Measurements from ENCODE around the gene UBE2E1.
"Not testable (repeated sequence)": the region's sequence is repeated elsewhere in the genome, so short reads cannot be mapped to it uniquely, and the experiment has no call there.

UBE2E1 gene

DNA sequence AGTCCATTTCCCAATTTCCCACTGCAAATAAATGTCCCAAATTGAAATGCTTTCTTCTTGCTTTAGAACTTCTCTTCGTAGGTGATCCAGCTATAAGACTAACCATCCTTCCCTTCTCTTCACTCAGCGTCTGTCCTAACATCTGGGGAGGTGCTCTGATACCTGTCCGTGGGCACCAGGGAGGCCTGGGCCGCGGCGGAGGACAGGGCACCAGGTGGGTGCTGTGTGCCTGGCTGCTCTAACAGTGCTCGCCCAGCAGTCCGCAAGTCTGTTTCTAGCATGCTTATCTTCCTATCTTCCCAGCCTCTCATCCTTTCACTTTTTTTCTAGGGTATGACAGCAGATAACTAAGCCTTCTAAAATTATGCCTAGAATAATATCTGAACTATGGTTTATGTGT is 73.7 kb downstream of the UBE2E1 start:
- TF ChIP-seq, protein P1, sequence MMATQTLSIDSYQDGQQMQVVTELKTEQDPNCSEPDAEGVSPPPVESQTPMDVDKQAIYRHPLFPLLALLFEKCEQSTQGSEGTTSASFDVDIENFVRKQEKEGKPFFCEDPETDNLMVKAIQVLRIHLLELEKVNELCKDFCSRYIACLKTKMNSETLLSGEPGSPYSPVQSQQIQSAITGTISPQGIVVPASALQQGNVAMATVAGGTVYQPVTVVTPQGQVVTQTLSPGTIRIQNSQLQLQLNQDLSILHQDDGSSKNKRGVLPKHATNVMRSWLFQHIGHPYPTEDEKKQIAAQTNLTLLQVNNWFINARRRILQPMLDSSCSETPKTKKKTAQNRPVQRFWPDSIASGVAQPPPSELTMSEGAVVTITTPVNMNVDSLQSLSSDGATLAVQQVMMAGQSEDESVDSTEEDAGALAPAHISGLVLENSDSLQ (IDR thresholded peaks at IDR 0.05), result no peak
- no peak for TF ChIP-seq SUZ12 (IDR thresholded peaks at IDR 0.05)
- no peak for TF ChIP-seq NFRKB (IDR thresholded peaks at IDR 0.05)
- TF ChIP-seq CTBP1 (IDR thresholded peaks at IDR 0.05; ENCODE audit: borderline replicate concordance), result no peak
- TF ChIP-seq L3MBTL2 (conservative IDR thresholded peaks at IDR 0.05), result no peak
- TF ChIP-seq ELF4 (IDR thresholded peaks at IDR 0.05), result no peak
- TF ChIP-seq TARDBP (IDR thresholded peaks at IDR 0.05), result no peak
- no peak for TF ChIP-seq LEF1 (IDR thresholded peaks at IDR 0.05; ENCODE audit: borderline replicate concordance)
- no peak for TF ChIP-seq HDGF (IDR thresholded peaks at IDR 0.05; ENCODE audit: borderline replicate concordance)
- TF ChIP-seq SP1 (IDR thresholded peaks at IDR 0.05), result no peak
- no peak for TF ChIP-seq ARNT (IDR thresholded peaks at IDR 0.05)
- TF ChIP-seq FOXA1 (IDR thresholded peaks at IDR 0.05), result no peak
- TF ChIP-seq ZNF384 (IDR thresholded peaks at IDR 0.05), result no peak
- no peak for TF ChIP-seq FOXM1 (IDR thresholded peaks at IDR 0.05; ENCODE audit: borderline replicate concordance)
- TF ChIP-seq FOXK2 (IDR thresholded peaks at IDR 0.05), result no peak
- no peak for TF ChIP-seq BHLHE40 (IDR thresholded peaks at IDR 0.05; ENCODE audit: borderline replicate concordance)
- ChIA-PET CTCF (no interaction called here), POLR2A (no interaction called here)
- no peak for DNase-seq (ENCODE audit: extremely low spot score)

GRCh38 chr3:23880703-23881339 is 75.1 kb downstream of the UBE2E1 start:
- CTCF ChIA-PET, result no interaction called here
- TF ChIP-seq CTBP1 (IDR thresholded peaks at IDR 0.05; ENCODE audit: borderline replicate concordance) (no peak), ZNF384 (IDR thresholded peaks at IDR 0.05) (no peak), FOXA1 (IDR thresholded peaks at IDR 0.05) (no peak), L3MBTL2 (conservative IDR thresholded peaks at IDR 0.05) (no peak), ARNT (IDR thresholded peaks at IDR 0.05) (no peak), NFRKB (IDR thresholded peaks at IDR 0.05) (no peak)
- POLR2A ChIA-PET, result interaction anchor here (0.6 kb wide), 1 partner anchor 496 kb away, joined by 3 read pairs; no protein-coding TSS in a partner anchor
- no peak for DNase-seq (ENCODE audit: extremely low spot score)

- POLR2A ChIA-PET; DNase-seq (ENCODE audit: extremely low spot score): not testable (repeated sequence)
- CTCF ChIA-PET, result interaction anchor here (0.7 kb wide), 1 partner anchor 41 kb away, joined by 3 read pairs; no protein-coding TSS in a partner anchor
These were observed 76.2 kb downstream of the UBE2E1 start for GRCh38 chr3:23881993-23882392.

DNA sequence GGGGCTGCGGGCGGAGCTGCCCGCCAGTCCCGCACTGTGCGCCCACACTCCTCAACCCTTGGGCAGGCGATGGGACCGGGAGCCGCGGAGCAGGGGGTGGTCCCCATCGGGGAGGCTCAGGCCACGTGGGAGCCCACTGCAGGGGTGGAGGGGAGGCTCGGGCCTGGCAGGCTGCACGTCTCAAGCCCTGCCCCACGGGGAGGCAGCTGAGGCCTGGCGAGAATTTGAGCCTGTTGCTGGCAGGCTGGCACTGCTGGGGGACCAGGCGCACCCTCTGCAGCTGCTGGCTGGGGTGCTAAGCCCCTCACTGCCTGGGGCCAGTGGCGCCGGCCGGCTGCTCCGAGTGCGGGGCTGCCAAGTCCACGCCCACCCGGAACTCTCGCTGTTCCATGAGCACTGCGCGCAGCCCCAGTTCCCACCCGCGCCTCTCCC is 76.7 kb downstream of the UBE2E1 start:
- TF ChIP-seq LEF1 (IDR thresholded peaks at IDR 0.05; ENCODE audit: borderline replicate concordance), result no peak
- TF ChIP-seq ELF4 (IDR thresholded peaks at IDR 0.05), result no peak
- no peak for TF ChIP-seq L3MBTL2 (conservative IDR thresholded peaks at IDR 0.05)
- TF ChIP-seq NFRKB (IDR thresholded peaks at IDR 0.05), result no peak
- no peak for TF ChIP-seq CTBP1 (IDR thresholded peaks at IDR 0.05; ENCODE audit: borderline replicate concordance)
- TF ChIP-seq FOXK2 (IDR thresholded peaks at IDR 0.05), result no peak
- ChIA-PET POLR2A (interaction anchor here (1.5 kb wide), 1 partner anchor 34 kb away, joined by 4 read pairs; the partner anchor contains the start of genes NKIRAS1 and RPL15), CTCF (no interaction called here)
- no peak for DNase-seq (ENCODE audit: extremely low spot score)

GRCh38 chr3:23884481-23884880 is 78.7 kb downstream of the UBE2E1 start:
- POLR2A ChIA-PET, result interaction anchor here (3.9 kb wide), 1 partner anchor 32 kb away, joined by 13 read pairs; the partner anchor contains the start of genes NKIRAS1 and RPL15
- CTCF ChIA-PET, result interaction anchor here (0.6 to 0.9 kb wide), 2 partner anchors 38 to 796 kb away, joined by 4 read pairs; no protein-coding TSS in a partner anchor
- TF ChIP-seq HDGF (IDR thresholded peaks at IDR 0.05; ENCODE audit: borderline replicate concordance) (no peak), FOXM1 (IDR thresholded peaks at IDR 0.05; ENCODE audit: borderline replicate concordance) (no peak), ELF4 (IDR thresholded peaks at IDR 0.05) (no peak), LEF1 (IDR thresholded peaks at IDR 0.05; ENCODE audit: borderline replicate concordance) (no peak), ARNT (IDR thresholded peaks at IDR 0.05) (no peak), BHLHE40 (IDR thresholded peaks at IDR 0.05; ENCODE audit: borderline replicate concordance) (no peak), L3MBTL2 (conservative IDR thresholded peaks at IDR 0.05) (no peak), ZNF384 (IDR thresholded peaks at IDR 0.05) (no peak; the same call in 1 of the 2 replicates), FOXK2 (IDR thresholded peaks at IDR 0.05) (no peak), SUZ12 (IDR thresholded peaks at IDR 0.05) (no peak), TARDBP (IDR thresholded peaks at IDR 0.05) (no peak), SP1 (IDR thresholded peaks at IDR 0.05) (no peak), NFRKB (IDR thresholded peaks at IDR 0.05) (no peak)
- TF ChIP-seq, protein P1 (IDR thresholded peaks at IDR 0.05), result no peak
- DNase-seq (ENCODE audit: extremely low spot score), result peak; percentile 33

DNA sequence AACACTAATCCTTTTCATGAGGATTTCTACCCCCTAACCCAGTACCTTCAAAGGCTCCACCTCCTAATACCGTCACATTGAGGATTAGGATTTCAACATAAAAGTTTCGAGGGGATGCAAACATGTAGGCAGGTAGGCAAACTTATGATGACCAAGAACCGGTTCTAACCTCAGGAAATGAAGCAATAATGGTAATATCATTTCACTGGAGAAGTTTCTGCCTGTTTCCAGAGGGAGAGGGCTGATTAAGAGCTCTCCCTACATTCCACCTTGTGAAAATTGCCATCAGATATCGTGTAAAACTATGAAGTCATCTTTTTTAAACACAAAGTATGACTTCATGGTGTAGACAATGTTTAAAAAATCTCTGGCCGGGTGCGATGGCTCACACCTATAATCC is 79.5 kb downstream of the UBE2E1 start:
- CTCF ChIA-PET, result interaction anchor here (0.6 to 0.9 kb wide), 2 partner anchors 37 to 795 kb away, joined by 4 read pairs; no protein-coding TSS in a partner anchor
- no peak for DNase-seq (ENCODE audit: extremely low spot score)
- no peak for TF ChIP-seq NFRKB (IDR thresholded peaks at IDR 0.05)
- POLR2A ChIA-PET, result interaction anchor here (3.9 kb wide), 1 partner anchor 31 kb away, joined by 13 read pairs; the partner anchor contains the start of genes NKIRAS1 and RPL15

DNA sequence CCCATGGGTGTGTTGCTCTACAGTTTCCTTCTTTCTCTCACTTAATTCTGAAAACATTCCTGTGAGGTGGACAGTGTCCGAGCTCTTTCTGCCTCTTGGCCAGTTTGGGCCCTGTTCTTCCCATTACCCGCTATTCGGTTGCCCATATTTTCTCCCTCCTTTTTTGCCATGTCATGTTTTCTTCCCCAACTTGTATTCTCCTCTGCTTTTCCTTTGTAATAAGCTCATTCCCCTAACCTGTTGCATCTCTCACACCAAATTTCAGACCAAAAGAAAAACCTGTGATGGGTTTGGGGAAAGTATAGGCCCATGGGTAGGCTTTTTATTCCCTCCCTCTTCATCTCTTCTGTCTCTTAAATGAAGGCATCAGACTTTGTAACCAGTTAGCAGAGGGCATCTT is 80.6 kb downstream of the UBE2E1 start:
- ChIA-PET CTCF (no interaction called here), POLR2A (interaction anchor here (3.9 kb wide), 1 partner anchor 30 kb away, joined by 13 read pairs; the partner anchor contains the start of genes NKIRAS1 and RPL15)
- no peak for TF ChIP-seq SUZ12 (IDR thresholded peaks at IDR 0.05)
- no peak for TF ChIP-seq BHLHE40 (IDR thresholded peaks at IDR 0.05; ENCODE audit: borderline replicate concordance)
- no peak for TF ChIP-seq NFRKB (IDR thresholded peaks at IDR 0.05)
- no peak for TF ChIP-seq HDGF (IDR thresholded peaks at IDR 0.05; ENCODE audit: borderline replicate concordance)
- TF ChIP-seq TARDBP (IDR thresholded peaks at IDR 0.05), result no peak
- TF ChIP-seq ARNT (IDR thresholded peaks at IDR 0.05), result no peak

More for the DNA sequence above, 80.6 kb downstream of the UBE2E1 start:
- DNase-seq (ENCODE audit: extremely low spot score), result no peak
